ENCODE data around the gene MUS81. TPM values are rescaled to one million over a fixed set of nuclear protein-coding genes. Genes with fewer than 3 reads are reported as not detected.

MUS81 gene
- total and polyA plus RNA-seq, 9 of the 15 experiments (the other 6 are each of a cell fraction or from before 2014, with no cell fraction given) = 13.4 to 118 (median 53.7) TPM

- 0 out of 4 replicates have a peak, but pooled peaks of 1 of the 2 experiments have one; percentile 5 for TF ChIP-seq ZMIZ1 (IDR thresholded peaks at IDR 0.05; ENCODE audit: low read depth in 2 of 2, low read length in 2 of 2)
These were observed 32.6 kb downstream of the MUS81 start (continued) for GRCh38 chr11:65892661-65893317.

- Histone ChIP-seq H3K4me3 (no peak overlapping the region), H4K20me1 (replicated peaks; ENCODE audit: control insufficient read depth, insufficient read depth, low read length) (peaks cover 32% of the 10 kb centered on the region), H3K4me1 (replicated peaks in 1 of 2; ENCODE audit: control insufficient read depth in 2 of 2, insufficient read depth in 2 of 2, low read length in 2 of 2) (peaks cover 41 to 71% of the 10 kb centered on the region in 2 experiments), H3K36me3 (ENCODE audit: control insufficient read depth, insufficient read depth, low read length) (peaks cover 69% of the 10 kb centered on the region), H3K27ac (ENCODE audit: extremely low read depth, low read depth, low read length) (peak overlapping the region; percentile 48; the same call in 2 of the 3 replicates), H3K9ac (ENCODE audit: insufficient read depth in 1 of 2, low read depth in 2 of 2, low read length in 2 of 2) (peak overlapping the region in 1 of 2 experiments; percentile 56; a peak in 2 of 4 replicates), H2AFZ (ENCODE audit: low read depth, low read length) (no peak overlapping the region), H3K79me2 (ENCODE audit: control insufficient read depth, insufficient read depth, low read length) (peaks cover 86% of the 10 kb centered on the region), H3K9me3 (replicated peaks; ENCODE audit: control insufficient read depth, insufficient read depth, low read depth, low read length) (no peaks in the 10 kb centered on the region), H3K9me1 (ENCODE audit: control insufficient read depth, insufficient read depth, low read length) (no peaks in the 10 kb centered on the region), H3K27me3 (ENCODE audit: control insufficient read depth in 2 of 2, insufficient read depth in 2 of 2, low read length in 2 of 2) (no peaks in the 10 kb centered on the region), H3K4me2 (ENCODE audit: insufficient read depth, low read length) (no peak overlapping the region)
- POLR2A ChIA-PET = interaction anchor here (0.5 to 10.0 kb wide), 18 partner anchors 8 to 266 kb away, joined by 3 to 96 read pairs (median 4); partner anchors contain the start of genes CFL1 and MUS81
- DNase-seq (ENCODE audit: extremely low read depth in 1 of 4, low spot score in 3 of 4) (no peak), ATAC-seq (no peak), FAIRE-seq (no peak)
- BruUV-seq (replicated peaks) = no TSS peak
- CTCF ChIA-PET (ENCODE audit: low intra/inter-chr PET ratio) = no interaction called here
- intact Hi-C loops (cut with micrococcal nuclease) (no loop called here), in situ Hi-C loops (cut with MboI) (no loop called here)
- WGBS (ENCODE audit: insufficient coverage, low coverage, missing lambda C conversion rate) = 86% methylated on average over 16 of the region's 16 CpGs
- TF ChIP-seq ZFP36 (IDR thresholded peaks at IDR 0.05; ENCODE audit: low read depth, low read length, partially characterized antibody) (no peak), ARID2 (IDR thresholded peaks at IDR 0.05) (no peak), POLR2G (IDR thresholded peaks at IDR 0.05; ENCODE audit: low read depth, low read length) (peak; percentile 88), FIP1L1 (IDR thresholded peaks at IDR 0.05; ENCODE audit: low read depth, low read length, poor library complexity, severe bottlenecking) (peak; percentile 77), BCOR (IDR thresholded peaks at IDR 0.05) (no peak), NEUROD1 (IDR thresholded peaks at IDR 0.05; ENCODE audit: borderline replicate concordance, low read depth, low read length, partially characterized antibody) (no peak), CREB1 (IDR thresholded peaks at IDR 0.05) (no peak), CREB1 (CRISPR knock-in tag; IDR thresholded peaks at IDR 0.05) (no peak), CBX1 (IDR thresholded peaks at IDR 0.05; ENCODE audit: low read depth) (no peak), SIX5 (IDR thresholded peaks at IDR 0.05; ENCODE audit: borderline replicate concordance in 1 of 2, insufficient read depth in 1 of 2, low read depth in 1 of 2, low read length in 2 of 2) (no peak), HMGN3 (IDR thresholded peaks at IDR 0.05; ENCODE audit: borderline replicate concordance, extremely low read depth, insufficient read length, low read depth, low read length) (peak; percentile 31), ZFP1 (CRISPR knock-in tag; IDR thresholded peaks at IDR 0.05) (no peak), OTX1 (CRISPR knock-in tag; IDR thresholded peaks at IDR 0.05) (no peak), MTA2 (IDR thresholded peaks at IDR 0.05; ENCODE audit: low read depth) (no peak), ZNF184 (CRISPR knock-in tag; IDR thresholded peaks at IDR 0.05) (no peak), SUPT5H (IDR thresholded peaks at IDR 0.05) (peak; percentile 73), ZNF766 (CRISPR knock-in tag; conservative IDR thresholded peaks at IDR 0.05) (no peak)
These were observed 33.9 kb downstream of the MUS81 start for GRCh38 chr11:65894034-65894591.
